Neuron (in vitro differentiated cells): ENCODE data around the gene EFCAB14.

Experiments
- H2AFZ ChIP-seq: one replicate; pipeline ENCODE4 v1.6.1; 2013; ENCODE audit warnings: low read depth, mild to moderate bottlenecking, inconsistent platforms, low read length, moderate library complexity
- H3K27me3 ChIP-seq: one replicate; pipeline ENCODE4 v1.6.1; 2013; ENCODE audit warnings: low read length; ENCODE audit not compliant: insufficient read depth
- H3K36me3 ChIP-seq: one replicate; pipeline ENCODE4 v1.6.1; 2013; ENCODE audit warnings: low read length; ENCODE audit not compliant: insufficient read depth
- H3K4me1 ChIP-seq: one replicate; pipeline ENCODE4 v1.6.1; 2013; ENCODE audit warnings: low read length; ENCODE audit not compliant: insufficient read depth
- H3K4me3 ChIP-seq: 2 replicates; pipeline ENCODE4 v1.5.1; 2013; ENCODE audit warnings: mild to moderate bottlenecking, low read length, moderate library complexity
- H3K9me3 ChIP-seq: one replicate; pipeline ENCODE4 v1.6.1; 2013; ENCODE audit warnings: low read length

The EFCAB14 gene

GRCh38 chr1:46689356-46689755 lies 29.6 kb downstream of the EFCAB14 start:
- H3K36me3 ChIP-seq, result peaks cover 73% of the 10 kb centered on the region
- no peak overlapping the region for H2AFZ ChIP-seq
- no peaks in the 10 kb centered on the region for H3K9me3 ChIP-seq
- no peaks in the 10 kb centered on the region for H3K4me1 ChIP-seq
- no peaks in the 10 kb centered on the region for H3K27me3 ChIP-seq
- H3K4me3 ChIP-seq, result no peak overlapping the region

- Histone ChIP-seq H3K4me1 (no peaks in the 10 kb centered on the region), H3K27me3 (no peaks in the 10 kb centered on the region), H3K4me3 (no peak overlapping the region), H3K36me3 (peaks cover 85% of the 10 kb centered on the region), H3K9me3 (no peaks in the 10 kb centered on the region), H2AFZ (no peak overlapping the region)
Observed at GRCh38 chr1:46687921-46688509, 30.9 kb downstream of the EFCAB14 start.

GRCh38 chr1:46687093-46687659 lies 31.7 kb downstream of the EFCAB14 start:
- peaks cover under 1% of the 10 kb centered on the region for H3K4me1 ChIP-seq
- H3K27me3 ChIP-seq, result no peaks in the 10 kb centered on the region
- peaks cover 94% of the 10 kb centered on the region for H3K36me3 ChIP-seq
- H3K4me3 ChIP-seq, result no peak overlapping the region
- no peaks in the 10 kb centered on the region for H3K9me3 ChIP-seq
- no peak overlapping the region for H2AFZ ChIP-seq

GRCh38 chr1:46686255-46686654 lies 32.7 kb downstream of the EFCAB14 start:
- Histone ChIP-seq H2AFZ (no peak overlapping the region), H3K36me3 (peaks cover 91% of the 10 kb centered on the region), H3K9me3 (no peaks in the 10 kb centered on the region), H3K4me1 (peaks cover 6% of the 10 kb centered on the region), H3K27me3 (no peaks in the 10 kb centered on the region), H3K4me3 (no peak overlapping the region)

GRCh38 chr1:46684670-46685069 lies 34.2 kb downstream of the EFCAB14 start:
- Histone ChIP-seq H3K27me3 (no peaks in the 10 kb centered on the region), H3K4me1 (peaks cover 6% of the 10 kb centered on the region), H3K9me3 (no peaks in the 10 kb centered on the region), H3K36me3 (peaks cover 92% of the 10 kb centered on the region), H3K4me3 (no peak overlapping the region), H2AFZ (no peak overlapping the region)

GRCh38 chr1:46682064-46682463 lies 36.9 kb downstream of the EFCAB14 start:
- Histone ChIP-seq H3K4me3 (no peak overlapping the region), H3K9me3 (no peaks in the 10 kb centered on the region), H3K27me3 (no peaks in the 10 kb centered on the region), H2AFZ (no peak overlapping the region), H3K4me1 (peaks cover 6% of the 10 kb centered on the region), H3K36me3 (peaks cover 87% of the 10 kb centered on the region)

- Histone ChIP-seq H2AFZ (no peak overlapping the region), H3K9me3 (no peaks in the 10 kb centered on the region), H3K4me3 (no peak overlapping the region), H3K36me3 (peaks cover 86% of the 10 kb centered on the region), H3K4me1 (peaks cover 6% of the 10 kb centered on the region), H3K27me3 (no peaks in the 10 kb centered on the region)
Observed at GRCh38 chr1:46681333-46682034, 37.4 kb downstream of the EFCAB14 start.

- no peaks in the 10 kb centered on the region for H3K27me3 ChIP-seq
- H3K4me3 ChIP-seq, result no peak overlapping the region
- peaks cover 6% of the 10 kb centered on the region for H3K4me1 ChIP-seq
- no peaks in the 10 kb centered on the region for H3K9me3 ChIP-seq
- no peak overlapping the region for H2AFZ ChIP-seq
- H3K36me3 ChIP-seq, result peaks cover 82% of the 10 kb centered on the region
Observed at GRCh38 chr1:46679789-46680573, 38.9 kb downstream of the EFCAB14 start.

- no peaks in the 10 kb centered on the region for H3K27me3 ChIP-seq
- H3K4me1 ChIP-seq, result peaks cover 6% of the 10 kb centered on the region
- no peak overlapping the region for H3K4me3 ChIP-seq
- H3K36me3 ChIP-seq, result peaks cover 64% of the 10 kb centered on the region
- no peaks in the 10 kb centered on the region for H3K9me3 ChIP-seq
- no peak overlapping the region for H2AFZ ChIP-seq
Observed at GRCh38 chr1:46677339-46677738, 41.6 kb downstream of the EFCAB14 start.

- Histone ChIP-seq H3K4me1 (no peaks in the 10 kb centered on the region), H3K4me3 (no peak overlapping the region), H2AFZ (no peak overlapping the region), H3K36me3 (peaks cover 59% of the 10 kb centered on the region), H3K27me3 (no peaks in the 10 kb centered on the region), H3K9me3 (no peaks in the 10 kb centered on the region)
Observed at GRCh38 chr1:46676531-46676930, 42.4 kb downstream of the EFCAB14 start.

- peaks cover 53% of the 10 kb centered on the region for H3K36me3 ChIP-seq
Observed at GRCh38 chr1:46675549-46676314, 43.2 kb downstream of the EFCAB14 start.

GRCh38 chr1:46673749-46674182 lies 45.1 kb downstream of the EFCAB14 start:
- Histone ChIP-seq H3K27me3 (no peaks in the 10 kb centered on the region), H3K9me3 (no peaks in the 10 kb centered on the region), H3K36me3 (peaks cover 36% of the 10 kb centered on the region), H3K4me3 (no peak overlapping the region), H3K4me1 (no peaks in the 10 kb centered on the region), H2AFZ (no peak overlapping the region)

More at GRCh38 chr1:46675549-46676314, 43.2 kb downstream of the EFCAB14 start:
- H2AFZ ChIP-seq, result no peak overlapping the region
- no peaks in the 10 kb centered on the region for H3K27me3 ChIP-seq
- H3K4me1 ChIP-seq, result no peaks in the 10 kb centered on the region
- H3K4me3 ChIP-seq, result no peak overlapping the region
- no peaks in the 10 kb centered on the region for H3K9me3 ChIP-seq
